ENCODE measurements around the gene MGLL.

DNA sequence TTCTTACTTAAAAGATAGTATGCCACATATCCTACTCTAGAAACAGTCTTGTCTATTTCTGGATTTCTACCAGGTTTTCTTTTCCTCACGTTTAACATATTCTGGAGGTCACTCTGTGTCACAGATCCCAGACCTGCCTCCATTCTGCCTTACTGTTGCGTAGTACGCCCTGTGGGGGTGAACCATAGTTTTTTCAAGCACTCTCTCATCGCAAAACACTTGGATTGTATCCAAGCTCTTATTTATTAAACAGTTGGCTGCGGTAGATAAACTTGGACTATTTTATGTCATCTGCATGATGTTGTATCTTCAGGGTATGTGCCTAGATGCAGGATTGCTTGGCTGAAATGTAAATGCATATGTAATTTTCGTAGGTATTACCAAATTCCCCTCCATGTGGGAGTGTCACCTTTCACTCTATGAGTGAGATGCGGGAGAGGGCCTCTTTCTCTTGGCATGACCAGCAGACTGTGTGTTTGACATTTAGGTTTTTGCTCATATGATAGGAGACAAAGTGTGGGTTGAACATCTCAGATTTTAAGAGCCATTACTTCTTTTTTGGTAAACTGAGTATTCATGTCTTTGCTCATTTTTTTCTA is 93.8 kb downstream of the MGLL start:
- TF ChIP-seq CTCF (IDR thresholded peaks at IDR 0.05) (no peak), POLR2A (IDR thresholded peaks at IDR 0.05) (no peak)
